HEK293 (cell line): Measurements from ENCODE around the gene PLEKHM2.

Experiments
- CTCF ChIP-seq: fragments of 450-650 bp; formaldehyde crosslinking; IDR thresholded peaks from 2 replicates; pipeline ENCODE4 v1.5.1; 2016; ENCODE audit warnings: missing biosample characterization, missing genetic modification characterization
- GLI2 ChIP-seq: fragments of 450-650 bp; formaldehyde crosslinking; IDR thresholded peaks from 2 replicates; pipeline ENCODE4; 2017; ENCODE audit warnings: missing biosample characterization, missing genetic modification characterization, low read depth, borderline replicate concordance
- GLIS2 ChIP-seq: fragments of 450-650 bp; formaldehyde crosslinking; IDR thresholded peaks from 2 replicates; pipeline ENCODE4 v1.5.1; 2016; ENCODE audit warnings: missing biosample characterization, missing genetic modification characterization
- HOXC10 ChIP-seq: sonication (generic); formaldehyde crosslinking; IDR thresholded peaks from 2 replicates; pipeline ENCODE4 v1.8.1; 2023; ENCODE audit warnings: mild to moderate bottlenecking, missing genetic modification reagents
- IKZF3 ChIP-seq: fragments of 450-650 bp; IDR thresholded peaks from 2 replicates; pipeline ENCODE4 v1.5.0; 2018; ENCODE audit warnings: missing biosample characterization, mild to moderate bottlenecking, missing genetic modification characterization, moderate library complexity
- KLF7 ChIP-seq: fragments of 450-650 bp; formaldehyde crosslinking; IDR thresholded peaks from 2 replicates; pipeline ENCODE4 v1.5.1; 2016; ENCODE audit warnings: missing biosample characterization, missing genetic modification characterization, borderline replicate concordance
- PATZ1 ChIP-seq: fragments of 450-650 bp; formaldehyde crosslinking; IDR thresholded peaks from 2 replicates; pipeline ENCODE4 v1.5.1; 2016; ENCODE audit warnings: missing biosample characterization, missing genetic modification characterization
- PRDM1 ChIP-seq: fragments of 450-650 bp; formaldehyde crosslinking; IDR thresholded peaks from 2 replicates; pipeline ENCODE4; 2016; ENCODE audit warnings: missing biosample characterization, missing genetic modification characterization
- SP7 ChIP-seq: fragments of 450-650 bp; formaldehyde crosslinking; IDR thresholded peaks from 2 replicates; pipeline ENCODE4 v1.5.1; 2016; ENCODE audit warnings: missing biosample characterization, missing genetic modification characterization
- ZBTB17 ChIP-seq: fragments of 450-650 bp; formaldehyde crosslinking; IDR thresholded peaks from 2 replicates; pipeline ENCODE4 v1.5.1; 2016; ENCODE audit warnings: missing biosample characterization, missing genetic modification characterization
- ZBTB7A ChIP-seq: fragments of 450-650 bp; formaldehyde crosslinking; IDR thresholded peaks from 2 replicates; pipeline ENCODE4 v1.5.1; 2016; ENCODE audit warnings: low read depth, missing biosample characterization, missing genetic modification characterization
- ZNF132 ChIP-seq: fragments of 450-650 bp; formaldehyde crosslinking; IDR thresholded peaks from 2 replicates; pipeline ENCODE4 v1.5.1; 2017; ENCODE audit warnings: missing biosample characterization, missing genetic modification characterization, borderline replicate concordance
- ZNF133 ChIP-seq: fragments of 450-650 bp; formaldehyde crosslinking; IDR thresholded peaks from 2 replicates; pipeline ENCODE4 v1.5.1; 2016; ENCODE audit warnings: missing biosample characterization, missing genetic modification characterization
- ZNF148 ChIP-seq: fragments of 450-650 bp; formaldehyde crosslinking; IDR thresholded peaks from 2 replicates; pipeline ENCODE4 v1.5.0; 2017; ENCODE audit warnings: missing biosample characterization, missing genetic modification characterization, borderline replicate concordance
- ZNF169 ChIP-seq: fragments of 450-650 bp; formaldehyde crosslinking; IDR thresholded peaks from 2 replicates; pipeline ENCODE4 v1.5.1; 2016; ENCODE audit warnings: missing biosample characterization, missing genetic modification characterization
- ZNF214 ChIP-seq: fragments of 450-650 bp; formaldehyde crosslinking; IDR thresholded peaks from 2 replicates; pipeline ENCODE4 v1.5.1; 2017; ENCODE audit warnings: missing biosample characterization, mild to moderate bottlenecking, missing genetic modification characterization, borderline replicate concordance
- ZNF223 ChIP-seq: fragments of 450-650 bp; formaldehyde crosslinking; IDR thresholded peaks from 2 replicates; pipeline ENCODE4 v1.5.1; 2016; ENCODE audit warnings: missing biosample characterization, missing genetic modification characterization
- ZNF239 ChIP-seq: fragments of 450-650 bp; formaldehyde crosslinking; IDR thresholded peaks from 2 replicates; pipeline ENCODE4 v1.5.1; 2016; ENCODE audit warnings: missing biosample characterization, missing genetic modification characterization
- ZNF324 ChIP-seq: fragments of 450-650 bp; formaldehyde crosslinking; IDR thresholded peaks from 2 replicates; pipeline ENCODE4 v1.5.1; 2016; ENCODE audit warnings: missing biosample characterization, missing genetic modification characterization
- ZNF341 ChIP-seq: fragments of 450-650 bp; formaldehyde crosslinking; IDR thresholded peaks from 2 replicates; pipeline ENCODE4; 2016; ENCODE audit warnings: low read depth, missing biosample characterization, missing genetic modification characterization
- ZNF350 ChIP-seq: fragments of 450-650 bp; formaldehyde crosslinking; IDR thresholded peaks from 2 replicates; pipeline ENCODE4 v1.5.0; 2017; ENCODE audit warnings: missing biosample characterization, mild to moderate bottlenecking, missing genetic modification characterization
- ZNF585B ChIP-seq: fragments of 450-650 bp; formaldehyde crosslinking; IDR thresholded peaks from 2 replicates; pipeline ENCODE4 v1.5.1; 2016; ENCODE audit warnings: missing biosample characterization, missing genetic modification characterization
- ZNF600 ChIP-seq: fragments of 450-650 bp; formaldehyde crosslinking; IDR thresholded peaks from 2 replicates; pipeline ENCODE4 v1.5.1; 2016; ENCODE audit warnings: missing biosample characterization, missing genetic modification characterization
- ZNF624 ChIP-seq: fragments of 450-650 bp; formaldehyde crosslinking; IDR thresholded peaks from 2 replicates; pipeline ENCODE4 v1.5.1; 2017; ENCODE audit warnings: missing biosample characterization, missing genetic modification characterization
- ZNF645 ChIP-seq: fragments of 450-650 bp; formaldehyde crosslinking; IDR thresholded peaks from 2 replicates; pipeline ENCODE4; 2016; ENCODE audit warnings: missing biosample characterization, missing genetic modification characterization
- ZNF654 ChIP-seq: fragments of 450-650 bp; formaldehyde crosslinking; IDR thresholded peaks from 2 replicates; pipeline ENCODE4 v1.5.1; 2016; ENCODE audit warnings: low read depth, missing biosample characterization, missing genetic modification characterization

PLEKHM2 gene

GRCh38 chr1:15740924-15741850 lies 57.1 kb downstream of the PLEKHM2 start (continued):
- no peak for TF ChIP-seq ZNF169 (tag by site-specific recombination)
- TF ChIP-seq GLIS2 (tag by site-specific recombination) = no peak
- TF ChIP-seq ZBTB17 (tag by site-specific recombination) = peak; percentile 72
- no peak for TF ChIP-seq ZNF239 (tag by site-specific recombination)
- no peak for TF ChIP-seq KLF7 (tag by site-specific recombination)
- TF ChIP-seq ZNF133 = no peak
- peak; percentile 55 for TF ChIP-seq PATZ1 (tag by site-specific recombination)
- no peak for TF ChIP-seq ZNF148
- TF ChIP-seq ZNF324 (tag by site-specific recombination) = no peak
- TF ChIP-seq ZNF214 (tag by site-specific recombination) = no peak
- TF ChIP-seq IKZF3 = no peak
- TF ChIP-seq ZNF341 (tag by site-specific recombination) = no peak
- TF ChIP-seq ZNF645 (tag by site-specific recombination) = no peak
- no peak for TF ChIP-seq PRDM1 (tag by site-specific recombination)
- no peak for TF ChIP-seq ZNF585B (tag by site-specific recombination)
- no peak for TF ChIP-seq ZNF223 (tag by site-specific recombination)
- TF ChIP-seq ZNF132 (tag by site-specific recombination) = no peak
- peak; percentile 80 for TF ChIP-seq ZNF600 (tag by site-specific recombination)
- TF ChIP-seq CTCF (tag by site-specific recombination) = peak; percentile 93
- no peak for TF ChIP-seq HOXC10 (CRISPR knock-in tag)
- no peak for TF ChIP-seq GLI2 (tag by site-specific recombination)
- TF ChIP-seq SP7 = peak; percentile 21; the same call in 1 of the 2 replicates
- no peak for TF ChIP-seq ZBTB7A (tag by site-specific recombination)
- TF ChIP-seq ZNF654 = peak; percentile 93
- TF ChIP-seq ZNF624 = no peak
- no peak for TF ChIP-seq ZNF350 (tag by site-specific recombination)
